ENCODE data around the gene CCT8L2.
"Not testable (repeated sequence)": the region's sequence is repeated elsewhere in the genome, so short reads cannot be mapped to it uniquely, and the experiment has no call there.

GRCh38 chr22:16567617-16568424 lies 24.8 kb downstream of the CCT8L2 start:
- TF ChIP-seq POLR2A (IDR thresholded peaks at IDR 0.05; ENCODE audit: low read depth, low read length); TAF1 (IDR thresholded peaks at IDR 0.05; ENCODE audit: low read depth, low read length); PAX5 (IDR thresholded peaks at IDR 0.05; ENCODE audit: insufficient read depth, low read length, severe bottlenecking); SPI1 (IDR thresholded peaks at IDR 0.05; ENCODE audit: low read depth, low read length); POLR2AphosphoS5 (IDR thresholded peaks at IDR 0.05; ENCODE audit: low read depth, low read length): not testable (repeated sequence)

Measured in GM12891 (cell line).